ENCODE measurements around the gene SPART. TPM values are rescaled to one million over a fixed set of nuclear protein-coding genes. Genes with fewer than 3 reads are reported as not detected.
"Not testable (repeated sequence)": the region's sequence is repeated elsewhere in the genome, so short reads cannot be mapped to it uniquely, and the experiment has no call there.

The SPART gene
- total and polyA plus RNA-seq, 9 donors: 59.5 to 141 (median 98.1) TPM

GRCh38 chr13:36325912-36326311 is 20.3 kb downstream of the SPART start:
- Histone ChIP-seq H3K9me3 (no peaks in the 10 kb centered on the region), H3K36me3 (no peaks in the 10 kb centered on the region), H3K27ac (no peak overlapping the region), H3K4me1 (ENCODE audit: insufficient read depth) (peaks cover 2% of the 10 kb centered on the region), H3K4me3 (no peak overlapping the region), H3K27me3 (no peaks in the 10 kb centered on the region)
- no peak for DNase-seq
- 81 to 90% (median 88%) methylated on average over 1 of the region's 1 CpG for WGBS, 3 donors
- intact Hi-C loops (cut with DNase I): no loop called here
- TF ChIP-seq POLR2A (IDR thresholded peaks at IDR 0.05) (no peak), CTCF (IDR thresholded peaks at IDR 0.05) (no peak), EP300 (IDR thresholded peaks at IDR 0.05) (no peak)

DNA sequence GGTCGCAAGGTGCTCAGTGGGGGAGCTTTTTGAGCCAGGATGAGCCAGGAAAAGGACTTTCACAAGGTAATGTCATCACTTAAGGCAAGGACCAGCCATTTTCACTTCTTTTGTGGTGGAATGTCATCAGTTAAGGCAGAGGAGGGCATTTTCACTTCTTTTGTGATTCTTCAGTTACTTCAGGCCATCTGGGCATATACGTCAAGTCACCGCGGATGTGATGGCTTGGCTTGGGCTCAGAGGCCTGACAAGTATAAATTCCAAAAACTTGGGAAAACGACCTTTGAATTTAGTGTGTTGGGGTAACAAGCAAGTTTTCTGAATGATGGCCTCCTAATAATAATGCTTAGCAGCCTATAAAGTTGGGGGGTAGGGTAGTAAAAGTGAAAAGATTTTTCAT is 21.3 kb downstream of the SPART start:
- 85 to 91% (median 86%) methylated on average over 5 of the region's 5 CpGs for WGBS, 3 donors
- DNase-seq; H3K27me3 ChIP-seq; H3K4me1 ChIP-seq (ENCODE audit: insufficient read depth); H3K9me3 ChIP-seq; H3K36me3 ChIP-seq; H3K27ac ChIP-seq; intact Hi-C loops (cut with DNase I); H3K4me3 ChIP-seq: not testable (repeated sequence)

DNA sequence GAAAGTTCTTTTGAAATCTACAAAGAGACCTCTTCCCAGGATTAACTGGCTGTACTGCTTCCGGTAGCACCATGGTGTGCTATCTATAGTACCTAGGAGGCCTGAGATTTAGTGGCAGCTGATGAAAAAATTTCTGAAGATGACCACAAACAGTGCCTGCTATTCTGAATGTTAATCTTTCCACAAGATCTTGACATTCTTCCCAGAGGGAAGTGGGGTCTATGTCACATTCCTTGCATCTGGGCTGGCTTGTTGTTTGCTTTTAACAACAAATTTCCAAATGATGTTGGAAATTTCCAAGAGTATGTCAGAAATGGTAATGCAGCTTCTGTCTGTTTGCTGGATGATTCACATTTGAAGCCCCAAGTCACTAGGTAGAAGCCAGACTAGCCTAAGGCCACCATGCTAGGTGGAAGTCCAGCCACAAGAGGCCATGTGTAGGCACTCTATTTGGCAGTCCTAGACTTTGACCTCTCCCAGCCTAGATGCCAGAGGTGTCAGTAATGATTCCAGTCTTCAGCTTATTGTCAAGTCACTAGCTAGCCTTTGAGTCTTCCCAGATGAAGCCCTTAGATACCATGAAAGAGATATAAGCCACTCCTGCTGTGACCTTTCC is 22.1 kb downstream of the SPART start:
- no peaks in the 10 kb centered on the region for H3K4me1 ChIP-seq (ENCODE audit: insufficient read depth)
- no peaks in the 10 kb centered on the region for H3K27me3 ChIP-seq
- TF ChIP-seq CTCF (IDR thresholded peaks at IDR 0.05) (no peak), POLR2A (IDR thresholded peaks at IDR 0.05) (no peak), EP300 (IDR thresholded peaks at IDR 0.05) (no peak)
- H3K9me3 ChIP-seq: no peaks in the 10 kb centered on the region
- no peak overlapping the region for H3K27ac ChIP-seq
- no peaks in the 10 kb centered on the region for H3K36me3 ChIP-seq
- no peak for DNase-seq
- H3K4me3 ChIP-seq: no peak overlapping the region
- intact Hi-C loops (cut with DNase I): no loop called here
- 97 to 100% (median 97%) methylated on average over 1 of the region's 1 CpG for WGBS, 3 donors

- Histone ChIP-seq H3K4me3 (no peak overlapping the region), H3K27me3 (no peaks in the 10 kb centered on the region), H3K36me3 (no peaks in the 10 kb centered on the region), H3K9me3 (no peaks in the 10 kb centered on the region), H3K4me1 (ENCODE audit: insufficient read depth) (no peaks in the 10 kb centered on the region), H3K27ac (no peak overlapping the region)
- WGBS, 3 donors: 93 to 95% (median 95%) methylated on average over 3 of the region's 3 CpGs
- no peak for DNase-seq
- no peak for TF ChIP-seq EP300 (IDR thresholded peaks at IDR 0.05)
- no peak for TF ChIP-seq POLR2A (IDR thresholded peaks at IDR 0.05)
- no peak for TF ChIP-seq CTCF (IDR thresholded peaks at IDR 0.05)
- intact Hi-C loops (cut with DNase I): no loop called here
Observed at GRCh38 chr13:36323408-36323807, 22.8 kb downstream of the SPART start.

GRCh38 chr13:36319793-36320192 is 26.4 kb downstream of the SPART start:
- DNase-seq; intact Hi-C loops (cut with DNase I); H3K36me3 ChIP-seq; H3K27me3 ChIP-seq; H3K27ac ChIP-seq; H3K4me1 ChIP-seq (ENCODE audit: insufficient read depth); H3K4me3 ChIP-seq; H3K9me3 ChIP-seq: not testable (repeated sequence)
- WGBS, 3 donors: 68 to 93% (median 88%) methylated on average over 6 of the region's 6 CpGs

Data from ovary (tissue), 9 donors.